Urinary bladder (tissue), 4 donors: ENCODE data around the gene CALU. TPM values are rescaled to one million over a fixed set of nuclear protein-coding genes. Genes with fewer than 3 reads are reported as not detected.

Source experiments
- DNase-seq: peaks from one replicate; pipeline ENCODE4 v3.0.0-alpha.2; 2015; ENCODE audit errors: extremely low spot score
- H3K27ac ChIP-seq: one replicate; pipeline ENCODE4 v1.5.1; 2013; ENCODE audit warnings: low read depth, mild to moderate bottlenecking, moderate library complexity
- H3K36me3 ChIP-seq: one replicate; pipeline ENCODE4 v1.6.1; 2013; ENCODE audit warnings: mild to moderate bottlenecking, moderate library complexity; ENCODE audit not compliant: insufficient read depth
- H3K4me1 ChIP-seq: one replicate; pipeline ENCODE4 v1.6.1; 2013; ENCODE audit warnings: mild to moderate bottlenecking, moderate library complexity; ENCODE audit not compliant: insufficient read depth
- H3K4me3 ChIP-seq: one replicate; pipeline ENCODE4 v1.5.1; 2013; ENCODE audit warnings: low read depth, low read length
- WGBS: extraction: QIAGEN DNeasy Blood & Tissue Kit; methylation state at CpG from one replicate; pipeline ENCODE4 v1.1.7; 2013; 5-methylcytosine and 5-hydroxymethylcytosine counted together
- polyA plus RNA-seq: library from polyadenylated mRNA; stranded (reverse); fragments of 200-250 nt; gene quantifications from one replicate; pipeline ENCODE4 v1.2.3, GENCODE V29; 2013
- total RNA-seq: library from RNA; depleted of rRNA; stranded (reverse); fragments of >200 nt; gene quantifications from one replicate; pipeline ENCODE4 v1.2.3, GENCODE V29; 2014
- donor health status: healthy with polysubstance abuse.
- donor health status: healthy.

Gene CALU
- total and polyA plus RNA-seq, 2 donors = 173 to 345 TPM

GRCh38 chr7:128708235-128708634, 30.9 kb upstream of the CALU start:
- no peak for DNase-seq
- 92% methylated on average over 3 of the region's 3 CpGs for WGBS
- no peak overlapping the region for H3K4me3 ChIP-seq

DNA sequence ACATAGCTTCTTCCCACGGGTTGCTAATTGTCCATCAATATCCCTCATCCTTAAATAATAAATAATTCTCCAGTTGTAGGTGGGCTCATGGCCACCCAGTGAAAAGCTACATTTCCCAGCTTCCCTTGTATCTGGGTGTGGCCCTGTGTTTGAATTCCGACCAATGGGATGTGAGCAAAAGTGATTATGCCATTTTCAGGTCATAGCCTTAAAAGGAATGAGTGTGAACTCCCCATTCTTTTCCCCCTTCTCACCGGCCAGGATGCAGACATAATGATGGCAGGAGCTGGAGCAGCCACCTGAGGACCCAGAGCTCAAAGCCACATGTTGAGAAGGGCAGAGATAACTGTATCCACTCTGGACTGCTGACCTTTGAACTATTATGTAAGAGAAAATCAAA, 30.3 kb upstream of the CALU start:
- no peak for DNase-seq
- H3K36me3 ChIP-seq = no peaks in the 10 kb centered on the region
- WGBS = 83% methylated on average over 3 of the region's 3 CpGs
- H3K4me3 ChIP-seq = no peak overlapping the region
- no peak overlapping the region for H3K27ac ChIP-seq
- H3K4me1 ChIP-seq = no peaks in the 10 kb centered on the region

More at GRCh38 chr7:128708235-128708634, 30.9 kb upstream of the CALU start:
- H3K4me1 ChIP-seq = no peaks in the 10 kb centered on the region
- no peak overlapping the region for H3K27ac ChIP-seq
- no peaks in the 10 kb centered on the region for H3K36me3 ChIP-seq

DNA sequence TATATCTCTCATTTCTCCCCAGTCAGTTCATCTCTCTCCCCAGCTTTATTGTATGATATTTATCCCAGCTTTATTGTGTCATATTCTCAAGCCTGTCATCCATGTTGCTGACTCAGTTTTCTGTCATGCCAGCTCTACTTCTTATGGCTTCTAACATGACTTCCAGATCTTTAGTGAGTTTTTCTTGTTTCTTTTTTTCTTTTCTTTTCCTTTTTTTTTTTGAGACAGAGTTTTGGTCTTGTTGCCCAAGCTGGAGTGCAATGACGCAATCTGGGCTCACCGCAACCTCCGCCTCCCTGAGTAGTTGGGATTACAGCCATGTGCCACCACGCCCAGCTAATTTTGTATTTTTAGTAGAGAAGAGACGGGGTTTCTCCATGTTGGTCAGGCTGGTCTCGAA, 28.7 kb upstream of the CALU start:
- no peak overlapping the region for H3K27ac ChIP-seq
- no peak for DNase-seq
- H3K4me3 ChIP-seq = no peak overlapping the region
- no peaks in the 10 kb centered on the region for H3K36me3 ChIP-seq
- 83% methylated on average over 6 of the region's 6 CpGs for WGBS
- H3K4me1 ChIP-seq = no peaks in the 10 kb centered on the region

GRCh38 chr7:128713794-128714193, 25.4 kb upstream of the CALU start:
- Histone ChIP-seq H3K4me1 (no peaks in the 10 kb centered on the region), H3K4me3 (no peak overlapping the region), H3K36me3 (no peaks in the 10 kb centered on the region), H3K27ac (no peak overlapping the region)
- DNase-seq = no peak
- 90% methylated on average over 2 of the region's 2 CpGs for WGBS

DNA sequence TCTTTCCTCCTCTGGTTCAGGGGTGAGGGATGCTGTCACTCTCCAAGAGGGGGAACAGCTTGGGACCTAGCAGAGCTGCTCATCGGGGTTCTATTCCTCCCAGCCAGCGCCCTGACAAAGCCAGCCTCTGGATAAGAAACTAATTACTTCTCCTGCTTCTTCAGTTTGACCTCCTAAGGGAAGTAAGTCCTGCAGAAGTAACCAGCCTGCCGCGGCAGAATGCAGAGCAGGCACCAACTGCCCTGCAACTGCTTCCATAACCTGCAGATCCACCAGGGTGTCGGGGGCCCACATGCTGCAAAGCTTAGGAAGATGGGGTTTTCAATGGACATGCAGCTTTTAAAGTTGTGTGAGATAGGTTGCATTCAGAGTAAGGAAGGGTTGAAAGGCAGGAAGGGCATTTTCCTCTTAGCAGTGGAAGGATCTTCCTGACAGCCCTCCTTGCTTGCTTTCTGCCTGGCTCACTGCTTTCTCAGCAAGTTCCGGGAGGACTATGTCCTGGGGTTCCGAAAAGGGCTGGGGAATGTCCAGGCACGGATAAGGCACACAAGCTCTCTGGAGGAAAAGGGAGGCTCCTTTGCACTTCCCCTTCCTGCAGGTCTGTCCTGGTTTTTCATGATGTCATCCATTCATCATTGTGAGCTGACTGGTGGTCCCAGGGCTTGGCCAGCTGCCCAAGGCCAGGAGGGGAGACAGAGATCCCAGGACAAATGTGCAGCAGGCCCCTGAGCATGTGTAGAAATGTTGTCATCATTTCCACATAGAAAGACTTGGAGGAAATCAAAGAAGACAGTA, 24.3 kb upstream of the CALU start:
- Histone ChIP-seq H3K36me3 (no peaks in the 10 kb centered on the region), H3K27ac (no peak overlapping the region), H3K4me3 (no peak overlapping the region), H3K4me1 (no peaks in the 10 kb centered on the region)
- 70% methylated on average over 8 of the region's 8 CpGs for WGBS
- no peak for DNase-seq

DNA sequence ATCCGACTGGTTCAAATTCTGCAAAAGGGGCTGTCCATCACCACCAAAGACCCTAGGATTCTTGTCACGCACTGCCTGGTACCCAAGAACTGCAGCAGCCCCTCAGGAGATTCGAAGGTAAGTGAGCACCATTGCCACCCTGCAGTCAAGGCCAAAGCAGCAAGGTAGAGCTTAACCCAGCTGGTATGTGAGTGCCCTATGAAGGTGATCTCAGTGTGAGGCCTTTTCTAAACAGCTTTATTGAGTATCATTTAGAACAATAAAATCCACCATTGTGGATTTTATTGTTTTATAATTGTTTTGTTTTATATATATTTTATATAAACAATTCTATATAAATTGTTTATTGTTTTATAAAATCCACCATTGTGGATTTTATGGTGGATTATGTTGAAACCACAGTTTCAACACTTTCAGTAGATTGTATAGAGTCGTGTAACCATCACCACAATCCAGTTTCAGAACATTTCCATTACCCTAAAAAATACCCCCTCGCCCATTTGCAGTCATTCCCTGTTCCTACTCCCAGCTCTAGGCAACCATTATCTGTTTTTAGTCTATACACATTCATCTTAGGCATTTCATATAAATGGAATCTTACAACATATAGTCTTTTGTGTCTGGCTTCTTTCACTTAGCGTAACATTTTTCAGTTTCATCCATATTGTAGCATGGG, 20.1 kb upstream of the CALU start:
- H3K36me3 ChIP-seq = no peaks in the 10 kb centered on the region
- WGBS = 91% methylated on average over 6 of the region's 6 CpGs
- no peak for DNase-seq
- H3K27ac ChIP-seq = no peak overlapping the region
- H3K4me1 ChIP-seq = no peaks in the 10 kb centered on the region
- no peak overlapping the region for H3K4me3 ChIP-seq

- DNase-seq = no peak
- no peaks in the 10 kb centered on the region for H3K4me1 ChIP-seq
- no peaks in the 10 kb centered on the region for H3K36me3 ChIP-seq
- H3K27ac ChIP-seq = no peak overlapping the region
- H3K4me3 ChIP-seq = no peak overlapping the region
Observed at GRCh38 chr7:128721376-128721775, 17.8 kb upstream of the CALU start.

- Histone ChIP-seq H3K36me3 (no peaks in the 10 kb centered on the region), H3K4me1 (no peaks in the 10 kb centered on the region), H3K27ac (no peak overlapping the region), H3K4me3 (no peak overlapping the region)
- no peak for DNase-seq
- 93% methylated on average over 5 of the region's 5 CpGs for WGBS
Observed at GRCh38 chr7:128724743-128725142, 14.4 kb upstream of the CALU start.

DNA sequence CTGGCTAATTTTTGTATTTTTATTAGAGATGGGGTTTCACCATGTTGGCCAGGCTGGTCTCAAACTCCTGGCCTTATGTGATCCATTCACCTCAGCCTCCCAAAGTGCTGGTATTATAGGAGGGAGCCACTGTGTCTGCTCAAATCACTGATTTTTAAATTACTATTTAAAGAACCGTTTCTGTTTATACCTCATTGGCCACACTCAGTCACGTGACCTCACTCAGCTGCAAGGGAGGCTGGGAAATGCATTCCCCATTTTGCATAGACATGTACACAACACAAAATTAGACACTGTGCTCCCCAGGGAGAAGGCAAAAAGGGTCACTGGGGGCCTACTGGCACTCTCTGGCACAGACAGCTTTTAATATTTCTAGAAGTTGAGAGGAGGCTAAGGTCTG, 13.6 kb upstream of the CALU start:
- H3K27ac ChIP-seq = no peak overlapping the region
- H3K36me3 ChIP-seq = no peaks in the 10 kb centered on the region
- 92% methylated on average over 2 of the region's 2 CpGs for WGBS
- no peak overlapping the region for H3K4me3 ChIP-seq
- no peaks in the 10 kb centered on the region for H3K4me1 ChIP-seq
- DNase-seq = no peak

GRCh38 chr7:128726059-128726736, 13.0 kb upstream of the CALU start:
- 64% methylated on average over 8 of the region's 8 CpGs for WGBS
- no peak overlapping the region for H3K27ac ChIP-seq
- H3K4me3 ChIP-seq = no peak overlapping the region
- no peak for DNase-seq
- H3K4me1 ChIP-seq = no peaks in the 10 kb centered on the region
- H3K36me3 ChIP-seq = no peaks in the 10 kb centered on the region

- Histone ChIP-seq H3K4me1 (no peaks in the 10 kb centered on the region), H3K27ac (no peak overlapping the region), H3K36me3 (no peaks in the 10 kb centered on the region), H3K4me3 (no peak overlapping the region)
- 21% methylated on average over 1 of the region's 1 CpG for WGBS
- no peak for DNase-seq
Observed at GRCh38 chr7:128726737-128727072, 12.5 kb upstream of the CALU start.

GRCh38 chr7:128727239-128727638, 11.9 kb upstream of the CALU start:
- Histone ChIP-seq H3K4me3 (no peak overlapping the region), H3K36me3 (no peaks in the 10 kb centered on the region), H3K27ac (no peak overlapping the region), H3K4me1 (no peaks in the 10 kb centered on the region)
- no peak for DNase-seq
- WGBS = 92% methylated on average over 4 of the region's 4 CpGs

DNA sequence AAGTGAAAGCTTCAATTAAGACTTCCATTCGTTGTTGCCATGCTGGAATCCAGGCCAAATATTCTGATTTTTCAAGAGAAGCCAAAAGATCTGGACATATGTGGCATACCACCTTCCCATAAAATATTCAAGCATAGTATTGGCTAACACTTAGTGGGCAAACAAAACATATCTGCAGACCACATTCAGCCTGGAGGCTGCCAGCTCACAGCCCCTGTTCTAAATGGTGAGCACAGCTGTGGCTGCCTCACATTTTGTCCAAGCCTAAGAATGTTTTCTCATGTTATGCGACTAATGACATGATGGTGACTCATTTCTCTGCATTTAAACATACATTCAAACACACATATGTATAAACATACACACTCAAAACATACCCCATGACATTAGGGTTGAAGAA, 10.6 kb upstream of the CALU start:
- WGBS = 61% methylated on average over 2 of the region's 2 CpGs
- H3K4me3 ChIP-seq = no peak overlapping the region
- no peak for DNase-seq
- H3K27ac ChIP-seq = no peak overlapping the region
- no peaks in the 10 kb centered on the region for H3K4me1 ChIP-seq
- H3K36me3 ChIP-seq = no peaks in the 10 kb centered on the region

DNA sequence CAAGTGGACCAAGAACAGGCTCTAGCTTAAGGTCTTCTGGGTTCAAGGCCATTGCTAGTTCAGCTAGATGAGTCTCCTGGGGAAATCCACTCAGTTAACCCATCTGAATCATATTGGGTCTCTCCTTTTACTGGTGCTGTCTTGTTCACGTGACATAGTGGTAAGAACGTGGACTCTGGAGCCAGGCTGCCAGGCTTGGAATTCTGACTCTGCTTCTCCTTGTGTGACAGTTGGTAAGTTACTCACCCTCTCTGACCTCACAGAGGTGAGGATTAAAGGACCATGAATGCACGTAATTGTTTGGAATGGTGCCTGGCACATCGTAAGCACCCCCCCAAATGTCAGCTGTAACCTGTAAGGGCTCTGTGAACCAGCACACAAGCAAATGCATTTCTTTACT, 9.7 kb upstream of the CALU start:
- Histone ChIP-seq H3K4me1 (no peaks in the 10 kb centered on the region), H3K36me3 (no peaks in the 10 kb centered on the region), H3K4me3 (no peak overlapping the region), H3K27ac (no peak overlapping the region)
- no peak for DNase-seq
- WGBS = 91% methylated on average over 4 of the region's 4 CpGs
